ENCODE measurements around the gene MTRFR.

The MTRFR gene

GRCh38 chr12:123260081-123260480, 26.8 kb downstream of the MTRFR start:
- Mint-ChIP-seq H3K27ac (peak overlapping the region; percentile 62), H3K36me3 (ENCODE audit: low read depth) (peaks cover 88% of the 10 kb centered on the region), H3K27me3 (no peaks in the 10 kb centered on the region)

DNA sequence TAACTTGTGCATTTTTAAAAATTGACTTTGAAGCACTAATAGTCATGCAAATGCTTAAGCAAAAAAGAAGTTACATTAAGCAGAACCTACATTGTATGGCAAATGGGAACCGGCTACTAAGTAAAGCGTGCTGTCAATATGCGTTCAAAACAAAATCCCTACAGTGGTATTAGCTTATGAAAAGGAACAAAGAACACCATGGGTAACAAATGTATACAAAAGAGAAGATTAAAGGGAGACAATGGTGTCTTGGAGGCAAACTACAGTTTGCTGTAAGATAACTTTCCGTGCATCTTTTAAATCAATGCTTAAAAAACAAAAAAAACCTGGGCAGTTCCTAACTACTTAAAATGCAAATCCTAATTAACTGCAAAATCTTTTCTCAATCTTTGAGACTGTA, 28.0 kb downstream of the MTRFR start:
- H3K4me1 Mint-ChIP-seq (ENCODE audit: low read depth), result peaks cover 6% of the 10 kb centered on the region
- no peak overlapping the region for H3K4me3 Mint-ChIP-seq
- no peaks in the 10 kb centered on the region for H3K9me3 Mint-ChIP-seq
- peak overlapping the region; percentile 2 for H3K27ac Mint-ChIP-seq
- DNase-seq, result no peak
- peaks cover 87% of the 10 kb centered on the region for H3K36me3 Mint-ChIP-seq (ENCODE audit: low read depth)
- no peaks in the 10 kb centered on the region for H3K27me3 Mint-ChIP-seq

More at GRCh38 chr12:123260081-123260480, 26.8 kb downstream of the MTRFR start:
- Mint-ChIP-seq H3K4me3 (no peak overlapping the region), H3K4me1 (ENCODE audit: low read depth) (peaks cover 10% of the 10 kb centered on the region), H3K9me3 (no peaks in the 10 kb centered on the region)
- no peak for DNase-seq

- Mint-ChIP-seq H3K36me3 (ENCODE audit: low read depth) (peaks cover 72% of the 10 kb centered on the region), H3K9me3 (no peaks in the 10 kb centered on the region), H3K27me3 (no peaks in the 10 kb centered on the region), H3K27ac (peak overlapping the region; percentile 2), H3K4me3 (no peak overlapping the region), H3K4me1 (ENCODE audit: low read depth) (peaks cover 11% of the 10 kb centered on the region)
- DNase-seq, result no peak
Observed at GRCh38 chr12:123263196-123263817, 30.1 kb downstream of the MTRFR start.

DNA sequence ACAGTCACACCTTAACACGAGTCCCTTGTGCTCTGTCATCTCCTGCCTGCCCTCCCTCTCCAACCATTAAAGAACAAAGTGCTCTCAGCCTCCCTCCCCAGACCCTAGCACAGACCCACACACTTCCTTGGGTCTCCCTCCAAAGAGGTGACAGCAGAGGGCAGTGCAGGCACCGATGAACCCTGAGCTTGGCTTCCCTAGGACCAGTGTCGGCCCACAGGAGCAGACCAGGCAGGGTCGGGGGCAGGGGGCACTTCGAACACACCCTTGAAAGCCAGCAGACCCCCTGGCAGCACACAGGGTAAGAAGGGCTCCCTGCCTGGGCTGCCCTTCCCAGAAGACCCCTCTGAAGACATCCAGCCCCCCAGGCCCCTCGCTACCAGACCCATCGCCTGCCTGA, 31.4 kb downstream of the MTRFR start:
- H3K9me3 Mint-ChIP-seq, result no peaks in the 10 kb centered on the region
- H3K4me1 Mint-ChIP-seq (ENCODE audit: low read depth), result peaks cover 16% of the 10 kb centered on the region
- DNase-seq, result no peak
- peaks cover 61% of the 10 kb centered on the region for H3K36me3 Mint-ChIP-seq (ENCODE audit: low read depth)
- peak overlapping the region; percentile 9 for H3K27ac Mint-ChIP-seq
- H3K4me3 Mint-ChIP-seq, result no peak overlapping the region
- H3K27me3 Mint-ChIP-seq, result no peaks in the 10 kb centered on the region

DNA sequence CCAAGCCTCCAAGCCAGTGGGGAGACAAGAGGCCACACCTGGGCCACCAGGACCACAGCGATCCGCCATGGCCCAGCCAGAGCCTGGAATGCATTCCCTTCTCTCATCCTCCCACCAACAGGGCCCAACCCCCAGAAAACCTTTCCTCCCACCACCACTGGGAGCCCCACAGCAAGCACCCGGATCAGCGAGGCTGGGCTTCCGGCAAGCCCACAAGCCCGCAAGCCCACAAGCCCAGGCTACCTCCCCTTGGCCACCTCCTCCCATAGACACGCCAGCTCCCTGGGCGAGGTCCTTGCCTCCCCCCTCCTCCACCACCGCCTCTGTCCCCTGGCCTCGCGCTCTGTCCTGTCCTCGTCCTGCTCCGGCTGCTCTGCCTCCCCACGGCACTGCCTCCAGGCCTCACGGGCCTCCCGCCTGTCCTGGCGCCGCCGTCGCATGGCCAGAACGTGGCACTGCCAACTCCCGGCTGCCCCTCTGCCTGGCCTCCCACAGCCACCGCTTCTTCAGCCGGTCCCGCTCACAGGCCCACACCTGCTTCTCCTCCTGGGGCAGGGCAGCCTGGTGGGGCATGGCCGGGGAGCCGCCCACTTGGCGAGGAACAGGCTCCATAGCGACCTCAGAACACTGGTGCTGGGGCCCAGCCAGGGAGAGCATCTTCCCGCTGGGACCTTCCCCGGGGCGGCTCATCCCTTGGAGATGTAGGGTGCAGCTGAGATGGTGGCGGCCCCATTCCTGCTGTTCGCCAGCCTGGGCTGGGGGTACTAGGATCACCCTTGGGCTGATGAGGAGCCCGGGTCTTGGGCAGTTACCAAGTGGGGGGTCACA, 32.8 kb downstream of the MTRFR start:
- H3K27me3 Mint-ChIP-seq, result no peaks in the 10 kb centered on the region
- DNase-seq, result no peak
- peaks cover 21% of the 10 kb centered on the region for H3K4me1 Mint-ChIP-seq (ENCODE audit: low read depth)
- H3K4me3 Mint-ChIP-seq, result no peak overlapping the region
- peaks cover 52% of the 10 kb centered on the region for H3K36me3 Mint-ChIP-seq (ENCODE audit: low read depth)
- H3K9me3 Mint-ChIP-seq, result no peaks in the 10 kb centered on the region
- no peak overlapping the region for H3K27ac Mint-ChIP-seq

DNA sequence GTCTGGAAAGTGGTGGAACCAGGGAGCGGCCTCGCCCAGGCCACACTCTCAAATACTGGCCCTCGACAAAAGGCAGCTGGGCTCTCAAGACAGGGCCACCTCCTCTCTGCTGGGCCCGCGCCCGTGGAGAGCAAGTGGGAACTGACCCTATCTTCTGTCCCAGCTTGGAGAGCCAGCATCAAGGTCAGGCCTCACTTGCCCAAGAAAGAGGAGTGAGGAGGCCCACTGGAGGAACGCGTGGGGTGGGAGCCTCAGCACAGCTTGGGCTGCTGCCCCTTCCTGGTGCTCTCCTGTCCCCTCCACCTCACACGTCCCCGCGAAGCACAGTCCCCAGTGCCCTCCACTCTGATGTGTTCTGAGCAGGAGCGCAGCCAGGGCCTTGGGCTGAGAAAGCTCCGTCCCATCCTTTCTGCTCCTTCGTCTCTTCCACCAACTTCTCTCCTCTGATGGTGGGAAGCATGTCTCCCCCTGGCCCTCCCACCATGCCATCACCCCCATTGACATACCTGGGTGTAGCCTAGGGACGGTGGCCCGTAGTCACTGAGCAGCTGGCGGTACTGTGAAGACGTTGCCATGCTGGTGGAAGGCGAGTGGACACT, 33.5 kb downstream of the MTRFR start:
- Mint-ChIP-seq H3K36me3 (ENCODE audit: low read depth) (peaks cover 45% of the 10 kb centered on the region), H3K4me1 (ENCODE audit: low read depth) (peaks cover 21% of the 10 kb centered on the region), H3K27me3 (no peaks in the 10 kb centered on the region), H3K4me3 (no peak overlapping the region), H3K27ac (no peak overlapping the region), H3K9me3 (no peaks in the 10 kb centered on the region)
- DNase-seq, result no peak

DNA sequence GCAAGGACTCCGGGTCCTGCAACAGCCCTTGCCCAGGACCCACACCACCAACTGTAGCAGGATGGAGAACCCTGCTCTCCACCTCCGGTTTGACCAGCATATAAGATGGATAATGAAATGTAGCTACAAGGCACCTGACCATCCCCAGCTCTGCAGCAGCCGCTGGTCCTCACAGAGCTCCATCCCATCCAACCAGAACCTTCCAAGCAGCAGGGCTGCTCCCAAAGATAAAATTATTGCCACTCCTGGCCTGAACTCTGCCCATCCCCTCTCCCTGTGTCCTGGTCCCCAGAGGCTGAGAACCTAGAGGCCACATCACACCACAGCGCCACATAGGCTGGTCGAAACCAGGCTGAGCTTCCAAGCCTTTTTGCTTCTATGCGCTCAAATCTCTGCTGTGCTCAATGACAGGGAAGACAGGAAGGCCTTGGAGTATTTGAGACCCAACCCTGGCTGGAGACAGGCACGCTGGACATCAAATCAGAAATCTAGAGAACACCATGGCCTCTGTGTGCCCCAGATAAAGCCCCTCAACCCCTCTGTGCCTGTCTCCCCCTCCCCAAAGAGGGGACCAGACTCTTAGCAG, 34.2 kb downstream of the MTRFR start:
- Mint-ChIP-seq H3K9me3 (no peaks in the 10 kb centered on the region), H3K36me3 (ENCODE audit: low read depth) (peaks cover 39% of the 10 kb centered on the region), H3K4me1 (ENCODE audit: low read depth) (peaks cover 25% of the 10 kb centered on the region), H3K4me3 (no peak overlapping the region), H3K27ac (no peak overlapping the region), H3K27me3 (no peaks in the 10 kb centered on the region)
- no peak for DNase-seq

DNA sequence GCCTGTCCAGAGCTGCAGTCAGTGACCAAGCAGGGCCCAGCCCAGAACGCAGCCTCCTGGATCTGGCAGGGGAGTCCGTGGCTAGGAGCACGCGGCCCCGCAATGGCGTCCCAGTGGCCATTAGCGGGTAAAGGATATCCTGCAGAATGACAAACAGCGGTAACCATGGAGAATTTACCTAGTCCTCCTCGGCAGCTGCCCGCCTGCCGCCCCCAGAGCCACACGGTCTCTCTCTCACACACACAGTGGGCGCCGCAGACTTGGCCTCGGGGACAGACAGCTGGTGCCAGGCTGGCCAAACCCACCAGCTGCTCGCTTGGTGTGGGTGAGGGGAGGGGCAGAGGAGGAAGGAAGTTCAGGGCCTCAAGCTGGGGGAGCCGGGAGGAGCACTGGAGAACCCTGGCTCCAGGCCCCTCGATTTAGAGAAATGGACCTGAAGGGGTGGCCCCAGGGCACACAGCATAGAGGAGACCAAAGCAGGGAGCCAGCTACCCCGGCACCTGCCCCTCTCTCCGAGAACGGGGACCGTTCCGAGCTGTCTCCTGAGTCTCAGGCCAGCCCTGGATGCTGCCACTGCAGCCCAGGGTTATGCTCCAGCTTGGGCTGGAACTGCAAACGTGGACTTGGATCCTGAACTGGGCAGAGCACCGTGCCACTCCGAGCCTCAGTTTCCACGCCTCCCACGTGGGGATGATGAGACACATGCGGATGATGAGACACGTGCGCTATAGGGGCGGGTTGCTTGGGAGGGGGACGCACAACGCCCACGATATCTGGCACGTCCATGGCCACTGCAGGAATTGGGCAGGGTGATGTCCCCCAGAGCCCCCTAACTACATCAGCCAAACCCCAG, 35.0 kb downstream of the MTRFR start:
- Mint-ChIP-seq H3K4me3 (peak overlapping the region; percentile 87), H3K27me3 (no peaks in the 10 kb centered on the region), H3K9me3 (no peaks in the 10 kb centered on the region), H3K36me3 (ENCODE audit: low read depth) (peaks cover 33% of the 10 kb centered on the region), H3K4me1 (ENCODE audit: low read depth) (peaks cover 25% of the 10 kb centered on the region), H3K27ac (peak overlapping the region; percentile 77)
- DNase-seq, result no peak

DNA sequence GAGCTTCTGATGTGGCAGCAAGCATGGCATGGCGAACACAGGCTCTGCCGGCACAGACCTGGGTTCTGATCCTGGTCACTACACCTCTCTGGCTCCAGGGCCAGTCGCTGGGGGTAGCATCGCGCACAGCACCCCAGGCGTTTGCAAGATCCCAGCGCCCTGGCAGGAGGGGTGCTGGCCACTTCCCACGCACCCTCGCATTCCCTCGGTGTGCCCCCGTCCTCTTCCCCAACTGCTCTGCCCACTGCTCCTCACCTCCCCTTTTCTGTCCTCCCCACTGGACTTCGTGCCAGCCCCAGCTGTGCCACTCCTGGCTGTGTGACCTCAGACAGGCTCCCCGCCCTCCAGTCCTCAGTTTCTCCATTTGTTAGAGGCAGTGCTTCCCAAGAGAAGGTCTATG, 35.6 kb downstream of the MTRFR start:
- peak overlapping the region; percentile 87 for H3K4me3 Mint-ChIP-seq
- no peaks in the 10 kb centered on the region for H3K27me3 Mint-ChIP-seq
- peaks cover 27% of the 10 kb centered on the region for H3K36me3 Mint-ChIP-seq (ENCODE audit: low read depth)
- peak overlapping the region; percentile 77 for H3K27ac Mint-ChIP-seq
- no peak for DNase-seq
- H3K9me3 Mint-ChIP-seq, result no peaks in the 10 kb centered on the region
- peaks cover 25% of the 10 kb centered on the region for H3K4me1 Mint-ChIP-seq (ENCODE audit: low read depth)

GRCh38 chr12:123269395-123269892, 36.2 kb downstream of the MTRFR start:
- Mint-ChIP-seq H3K9me3 (no peaks in the 10 kb centered on the region), H3K27ac (peak overlapping the region; percentile 88), H3K4me3 (peak overlapping the region; percentile 87), H3K27me3 (no peaks in the 10 kb centered on the region), H3K36me3 (ENCODE audit: low read depth) (peaks cover 25% of the 10 kb centered on the region), H3K4me1 (ENCODE audit: low read depth) (peaks cover 25% of the 10 kb centered on the region)
- DNase-seq, result no peak

- Mint-ChIP-seq H3K4me1 (ENCODE audit: low read depth) (peaks cover 25% of the 10 kb centered on the region), H3K27me3 (no peaks in the 10 kb centered on the region), H3K4me3 (peak overlapping the region; percentile 87), H3K9me3 (no peaks in the 10 kb centered on the region), H3K36me3 (ENCODE audit: low read depth) (peaks cover 21% of the 10 kb centered on the region), H3K27ac (peak overlapping the region; percentile 88)
- DNase-seq, result peak; percentile 62
Observed at GRCh38 chr12:123269896-123270213, 36.6 kb downstream of the MTRFR start.

DNA sequence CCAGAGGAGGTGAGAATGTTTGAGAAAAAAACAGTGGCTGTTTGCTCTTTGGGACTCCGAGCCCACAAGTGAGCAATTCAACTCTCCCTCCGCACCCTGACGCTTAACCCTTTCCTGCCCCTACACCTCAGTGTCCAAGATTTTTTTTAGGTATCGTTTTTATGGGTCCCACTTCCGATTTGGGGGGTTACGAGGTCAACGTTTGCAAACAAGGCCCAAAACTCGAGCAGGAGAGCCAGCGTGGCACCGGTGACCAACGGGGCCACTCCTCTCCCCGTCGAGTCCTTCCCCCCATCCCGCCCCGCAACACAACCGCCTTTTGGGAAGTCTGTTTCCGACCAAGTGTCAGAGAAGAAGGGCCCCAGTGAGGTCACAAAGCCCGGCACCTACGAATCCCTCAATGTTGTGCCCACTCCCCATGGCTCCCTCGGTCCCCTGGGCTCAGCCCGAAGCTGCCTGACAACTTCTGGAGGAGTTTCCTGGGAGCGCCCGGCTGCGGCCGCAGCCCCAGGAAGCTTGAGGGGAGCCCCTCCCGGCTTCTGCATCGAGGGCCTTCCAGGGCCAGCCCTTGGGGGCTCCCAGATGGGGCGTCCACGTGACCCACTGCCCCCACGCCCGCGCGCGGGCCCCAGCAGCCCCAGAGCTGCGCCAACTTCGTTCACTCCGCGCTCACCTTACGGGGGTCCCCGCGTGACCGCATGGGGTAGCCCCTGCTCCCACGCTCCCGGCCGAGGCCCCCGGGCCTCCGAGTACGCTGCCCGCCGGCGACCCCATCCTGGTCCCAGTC, 37.2 kb downstream of the MTRFR start:
- Mint-ChIP-seq H3K9me3 (no peaks in the 10 kb centered on the region), H3K4me3 (peak overlapping the region; percentile 87), H3K27ac (peak overlapping the region; percentile 88), H3K4me1 (ENCODE audit: low read depth) (peaks cover 25% of the 10 kb centered on the region), H3K27me3 (no peaks in the 10 kb centered on the region), H3K36me3 (ENCODE audit: low read depth) (peaks cover 16% of the 10 kb centered on the region)
- peak; percentile 59 for DNase-seq

DNA sequence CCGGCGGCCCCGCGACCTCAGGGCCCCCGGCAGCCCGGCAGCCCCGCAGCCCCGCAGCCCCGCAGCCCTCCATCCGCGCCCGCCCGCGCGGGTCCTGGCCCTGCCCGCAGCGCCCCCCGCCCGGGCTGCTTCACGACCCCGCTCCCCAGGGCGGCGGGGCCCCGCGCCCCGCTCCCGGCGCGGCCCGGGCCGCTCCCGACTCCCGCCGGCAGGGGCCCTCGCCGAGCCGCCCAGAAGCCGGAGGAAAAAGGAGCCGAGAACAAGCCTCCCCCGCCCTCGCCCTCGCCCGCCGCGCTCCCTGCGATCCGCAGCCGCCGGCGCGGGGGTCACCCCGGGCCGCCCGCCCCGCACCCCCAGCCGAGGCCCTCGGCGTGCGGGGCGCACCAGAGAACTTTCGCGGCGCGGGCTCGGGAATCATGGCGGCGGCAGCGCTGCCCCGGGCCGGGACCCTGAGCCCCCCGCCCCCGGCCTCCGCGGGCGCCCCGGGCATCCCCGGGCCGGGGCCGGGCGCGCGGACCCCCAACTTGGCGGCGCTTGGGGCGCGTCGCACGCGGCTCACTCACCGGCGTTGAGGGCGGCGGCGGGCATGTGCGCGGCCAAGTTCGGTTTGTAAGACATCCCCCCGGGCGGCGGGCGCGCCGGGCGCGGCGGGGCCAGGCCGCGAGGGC, 37.9 kb downstream of the MTRFR start:
- H3K27ac Mint-ChIP-seq, result no peak overlapping the region
- H3K9me3 Mint-ChIP-seq, result no peaks in the 10 kb centered on the region
- peaks cover 11% of the 10 kb centered on the region for H3K36me3 Mint-ChIP-seq (ENCODE audit: low read depth)
- DNase-seq, result peak; percentile 83
- H3K4me1 Mint-ChIP-seq (ENCODE audit: low read depth), result peaks cover 25% of the 10 kb centered on the region
- peak overlapping the region; percentile 87 for H3K4me3 Mint-ChIP-seq
- no peaks in the 10 kb centered on the region for H3K27me3 Mint-ChIP-seq

All from activated T-cell treated with anti-CD3 and anti-CD28 coated beads, Interleukin-2, amount 50 U/mL, for 24 hours (primary cell).